ENCODE data around the gene EMC9. TPM values are rescaled to one million over a fixed set of nuclear protein-coding genes. Genes with fewer than 3 reads are reported as not detected.
A peak's percentile ranks its signal among the peaks of the same experiment; 100 is the strongest.

EMC9 gene
- total and polyA plus RNA-seq, 12 donors = 21.6 to 149 (median 43.9) TPM

- Histone ChIP-seq H3K4me3 (no peak overlapping the region), H3K36me3 (replicated peaks in 1 of 2) (peaks cover 0 to 90% of the 10 kb centered on the region in 2 donors), H3K9me3 (replicated peaks in 1 of 3) (no peaks in the 10 kb centered on the region), H3K27ac (no peak overlapping the region), H3K27me3 (no peaks in the 10 kb centered on the region), H3K4me1 (replicated peaks in 1 of 2) (peaks cover 13 to 23% of the 10 kb centered on the region in 2 donors)
- intact Hi-C loops (cut with DNase I) = no loop called here
- no peak for TF ChIP-seq POLR2A (IDR thresholded peaks at IDR 0.05)
- TF ChIP-seq, protein P1, sequence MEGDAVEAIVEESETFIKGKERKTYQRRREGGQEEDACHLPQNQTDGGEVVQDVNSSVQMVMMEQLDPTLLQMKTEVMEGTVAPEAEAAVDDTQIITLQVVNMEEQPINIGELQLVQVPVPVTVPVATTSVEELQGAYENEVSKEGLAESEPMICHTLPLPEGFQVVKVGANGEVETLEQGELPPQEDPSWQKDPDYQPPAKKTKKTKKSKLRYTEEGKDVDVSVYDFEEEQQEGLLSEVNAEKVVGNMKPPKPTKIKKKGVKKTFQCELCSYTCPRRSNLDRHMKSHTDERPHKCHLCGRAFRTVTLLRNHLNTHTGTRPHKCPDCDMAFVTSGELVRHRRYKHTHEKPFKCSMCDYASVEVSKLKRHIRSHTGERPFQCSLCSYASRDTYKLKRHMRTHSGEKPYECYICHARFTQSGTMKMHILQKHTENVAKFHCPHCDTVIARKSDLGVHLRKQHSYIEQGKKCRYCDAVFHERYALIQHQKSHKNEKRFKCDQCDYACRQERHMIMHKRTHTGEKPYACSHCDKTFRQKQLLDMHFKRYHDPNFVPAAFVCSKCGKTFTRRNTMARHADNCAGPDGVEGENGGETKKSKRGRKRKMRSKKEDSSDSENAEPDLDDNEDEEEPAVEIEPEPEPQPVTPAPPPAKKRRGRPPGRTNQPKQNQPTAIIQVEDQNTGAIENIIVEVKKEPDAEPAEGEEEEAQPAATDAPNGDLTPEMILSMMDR (IDR thresholded peaks at IDR 0.05) = no peak
- 78 to 90% (median 89%) methylated on average over 13 to 14 of the region's 14 CpGs for WGBS, 4 donors
- no peak for DNase-seq
Measured at GRCh38 chr14:24182110-24182882, 40.9 kb upstream of the EMC9 start.

DNA sequence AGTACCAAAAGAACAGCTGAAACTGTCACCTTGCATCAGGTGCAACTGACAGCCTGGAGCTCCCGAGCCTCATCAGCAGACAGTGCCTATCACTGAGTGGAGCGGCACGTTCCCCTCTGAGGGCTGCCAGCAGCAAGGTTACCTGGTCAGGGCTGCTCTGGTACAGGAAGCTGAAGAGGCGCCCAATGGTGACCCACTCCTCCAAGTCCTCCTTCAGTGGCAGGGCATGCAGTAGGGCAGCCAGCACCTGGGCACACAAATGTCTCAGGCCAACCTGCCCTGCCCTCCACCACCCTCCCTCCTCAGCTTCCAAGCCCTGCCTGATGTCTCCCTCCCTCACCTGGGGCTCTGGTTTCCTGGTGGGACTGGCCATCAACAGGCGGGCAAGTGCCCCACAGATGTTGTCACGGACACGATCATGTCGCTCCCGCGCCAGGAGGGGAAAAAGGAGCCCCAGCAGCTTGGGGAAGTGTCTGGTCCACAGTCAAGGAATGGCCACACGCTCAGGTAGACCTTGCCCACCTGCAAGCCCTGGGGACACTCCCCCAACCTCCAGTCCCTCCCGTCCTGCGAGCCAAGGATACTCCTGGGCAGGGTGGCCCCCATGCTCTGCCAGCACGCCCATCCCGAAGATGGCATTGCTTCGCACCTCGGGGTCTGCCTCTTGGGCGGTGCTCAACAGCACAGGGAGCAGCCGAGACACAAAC lies 40.1 kb upstream of the EMC9 start:
- peak overlapping the region in 2 of 5 donors; percentile 17 to 92 for H3K27ac ChIP-seq

DNA sequence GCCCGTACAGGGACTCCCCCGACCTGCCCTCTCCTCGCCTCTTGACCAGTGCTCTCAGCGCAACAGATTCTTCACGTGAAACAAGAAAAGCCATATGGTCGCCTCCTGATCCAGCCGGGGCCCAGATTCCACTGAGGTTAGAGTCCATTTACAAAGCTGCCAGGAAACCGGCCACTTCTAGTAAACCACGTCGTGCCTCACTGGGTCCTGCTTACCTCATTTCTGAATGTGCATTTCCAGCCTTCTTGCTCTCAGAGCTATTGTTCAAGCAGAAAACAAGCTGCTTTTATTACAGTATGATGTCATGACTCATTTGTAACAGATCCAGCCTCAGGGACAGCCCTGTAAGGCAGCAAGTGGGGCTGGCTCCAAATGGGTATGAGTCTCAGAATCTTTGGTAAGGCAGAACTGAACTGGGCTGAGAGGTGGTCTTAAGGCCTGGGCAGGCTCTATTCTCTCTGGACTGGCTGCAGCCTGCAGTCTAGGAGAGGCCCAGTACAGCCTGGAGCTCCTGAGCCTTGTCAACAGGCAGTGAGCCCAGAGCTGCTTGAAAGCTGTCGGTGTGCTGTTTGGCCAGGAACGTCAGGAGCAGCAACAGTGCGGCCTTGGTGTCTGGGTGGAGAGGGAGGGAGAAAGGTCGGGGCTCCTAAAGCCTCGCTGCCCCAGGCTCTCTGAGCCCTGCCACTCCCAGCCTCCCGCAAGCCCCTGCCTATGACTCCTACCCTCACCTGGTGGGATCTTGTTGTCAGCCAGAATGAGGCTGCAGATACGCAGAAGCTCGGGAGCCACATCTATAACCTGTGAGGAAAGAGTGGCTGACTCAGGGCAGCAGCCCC lies 38.8 kb upstream of the EMC9 start:
- 44 to 54% (median 50%) methylated on average over 12 to 18 of the region's 18 CpGs for WGBS, 4 donors
- TF ChIP-seq, protein P1 (IDR thresholded peaks at IDR 0.05) = no peak
- TF ChIP-seq POLR2A (IDR thresholded peaks at IDR 0.05) = peak in 1 of 2 donors; percentile 53

More for the DNA sequence above, 40.1 kb upstream of the EMC9 start:
- TF ChIP-seq POLR2A (IDR thresholded peaks at IDR 0.05) = no peak
- TF ChIP-seq, protein P1 (IDR thresholded peaks at IDR 0.05) = no peak
- intact Hi-C loops (cut with DNase I) = no loop called here
- no peak overlapping the region for H3K4me3 ChIP-seq
- DNase-seq = no peak
- no peaks in the 10 kb centered on the region for H3K27me3 ChIP-seq
- peaks cover 13 to 23% of the 10 kb centered on the region in 2 donors for H3K4me1 ChIP-seq (replicated peaks in 1 of 2)
- peaks cover 0 to 98% of the 10 kb centered on the region in 2 donors for H3K36me3 ChIP-seq (replicated peaks in 1 of 2)
- WGBS, 4 donors = 88 to 92% (median 91%) methylated on average over 9 to 19 of the region's 19 CpGs
- no peaks in the 10 kb centered on the region for H3K9me3 ChIP-seq (replicated peaks in 1 of 3)

More for the DNA sequence above, 38.8 kb upstream of the EMC9 start:
- Histone ChIP-seq H3K27me3 (no peaks in the 10 kb centered on the region), H3K4me3 (no peak overlapping the region), H3K4me1 (replicated peaks in 1 of 2) (peaks cover 13 to 23% of the 10 kb centered on the region in 2 donors), H3K36me3 (replicated peaks in 1 of 2) (peaks cover 0 to 86% of the 10 kb centered on the region in 2 donors), H3K27ac (peak overlapping the region; percentile 59 to 92 (median 89)), H3K9me3 (replicated peaks in 1 of 3) (no peaks in the 10 kb centered on the region)
- intact Hi-C loops (cut with DNase I) = no loop called here
- peak; percentile 57 to 81 (median 74) for DNase-seq

Data from adrenal gland (tissue), 12 donors.